AML-193 (cell line): ENCODE measurements around the gene EPB41L3.
"Not testable (repeated sequence)": the region's sequence is repeated elsewhere in the genome, so short reads cannot be mapped to it uniquely, and the experiment has no call there.

ENCODE experiments used
- DNase-seq, 2 experiments: peaks; one replicate each; lab custom pipeline; 2025; lab: John Stamatoyannopoulos, UW

EPB41L3 gene

GRCh38 chr18:5530629-5531178, 13.1 kb downstream of the EPB41L3 start:
- DNase-seq: no peak

- no peak for DNase-seq
Observed at GRCh38 chr18:5529471-5529870, 14.3 kb downstream of the EPB41L3 start.

GRCh38 chr18:5527603-5528002, 16.2 kb downstream of the EPB41L3 start:
- no peak for DNase-seq

- DNase-seq: no peak
Observed at GRCh38 chr18:5524660-5525059, 19.1 kb downstream of the EPB41L3 start.

GRCh38 chr18:5521000-5521399, 22.8 kb downstream of the EPB41L3 start:
- DNase-seq: no peak

- DNase-seq: no peak
Observed at GRCh38 chr18:5520464-5520863, 23.3 kb downstream of the EPB41L3 start.

GRCh38 chr18:5519448-5520298, 24.1 kb downstream of the EPB41L3 start:
- no peak for DNase-seq

GRCh38 chr18:5518899-5519371, 24.9 kb downstream of the EPB41L3 start:
- DNase-seq: no peak

- no peak for DNase-seq
Observed at GRCh38 chr18:5518179-5518770, 25.5 kb downstream of the EPB41L3 start.

GRCh38 chr18:5516841-5517240, 27.0 kb downstream of the EPB41L3 start:
- DNase-seq: no peak

- peak; percentile 58 to 60 for DNase-seq
Observed at GRCh38 chr18:5515011-5515784, 28.6 kb downstream of the EPB41L3 start.

GRCh38 chr18:5513947-5514346, 29.9 kb downstream of the EPB41L3 start:
- DNase-seq: no peak

- DNase-seq: no peak
Observed at GRCh38 chr18:5512176-5512575, 31.6 kb downstream of the EPB41L3 start.

- not testable (repeated sequence) for DNase-seq
Observed at GRCh38 chr18:5511541-5511940, 32.3 kb downstream of the EPB41L3 start.

- DNase-seq: no peak
Observed at GRCh38 chr18:5510135-5510846, 33.5 kb downstream of the EPB41L3 start.

GRCh38 chr18:5508821-5509220, 35.0 kb downstream of the EPB41L3 start:
- DNase-seq: no peak

GRCh38 chr18:5507756-5508155, 36.0 kb downstream of the EPB41L3 start:
- no peak for DNase-seq

GRCh38 chr18:5506174-5506573, 37.6 kb downstream of the EPB41L3 start:
- DNase-seq: no peak

GRCh38 chr18:5503740-5504139, 40.1 kb downstream of the EPB41L3 start:
- DNase-seq: no peak

- DNase-seq: no peak
Observed at GRCh38 chr18:5500158-5500939, 43.4 kb downstream of the EPB41L3 start.

- no peak for DNase-seq
Observed at GRCh38 chr18:5498452-5498851, 45.3 kb downstream of the EPB41L3 start.
